ENCODE data around the gene CT47A1. TPM values are rescaled to one million over a fixed set of nuclear protein-coding genes. Genes with fewer than 3 reads are reported as not detected.
"Not testable (repeated sequence)": the region's sequence is repeated elsewhere in the genome, so short reads cannot be mapped to it uniquely, and the experiment has no call there.

The CT47A1 gene
- not detected in 2 replicates for total RNA-seq (2014; rRNA removed; shearing (Covaris generic))

GRCh38 chrX:120985660-120986059, at the start of gene CT47A1:
Gene CT47A1 (minus strand): TSS chrX:120985760. CDS start chrX:120985529, 231 bp downstream.
- not testable (repeated sequence) for H3K4me3 ChIP-seq (ENCODE audit: insufficient read depth, low read depth, low read length)

GRCh38 chrX:121032531-121032930, 47.0 kb upstream of the CT47A1 start:
- no peaks in the 10 kb centered on the region for H3K27me3 ChIP-seq (ENCODE audit: control insufficient read depth, insufficient read depth, low read length)
- no peaks in the 10 kb centered on the region for H3K36me3 ChIP-seq (replicated peaks; ENCODE audit: control insufficient read depth, insufficient read depth, low read length)
- no peak for DNase-seq
- H3K4me3 ChIP-seq (ENCODE audit: insufficient read depth, low read depth, low read length): no peak overlapping the region

More at GRCh38 chrX:120985660-120986059, at the start of gene CT47A1:
- H3K36me3 ChIP-seq (replicated peaks; ENCODE audit: control insufficient read depth, insufficient read depth, low read length); DNase-seq; H3K27me3 ChIP-seq (ENCODE audit: control insufficient read depth, insufficient read depth, low read length): not testable (repeated sequence)

- H3K36me3 ChIP-seq (replicated peaks; ENCODE audit: control insufficient read depth, insufficient read depth, low read length): no peaks in the 10 kb centered on the region
- H3K27me3 ChIP-seq (ENCODE audit: control insufficient read depth, insufficient read depth, low read length): no peaks in the 10 kb centered on the region
- no peak for DNase-seq
- H3K4me3 ChIP-seq (ENCODE audit: insufficient read depth, low read depth, low read length): no peak overlapping the region
Observed at GRCh38 chrX:121030083-121030482, 44.5 kb upstream of the CT47A1 start.

- no peak for DNase-seq
- Histone ChIP-seq H3K36me3 (replicated peaks; ENCODE audit: control insufficient read depth, insufficient read depth, low read length) (no peaks in the 10 kb centered on the region), H3K27me3 (ENCODE audit: control insufficient read depth, insufficient read depth, low read length) (no peaks in the 10 kb centered on the region), H3K4me3 (ENCODE audit: insufficient read depth, low read depth, low read length) (no peak overlapping the region)
Observed at GRCh38 chrX:121028419-121028818, 42.9 kb upstream of the CT47A1 start.

GRCh38 chrX:121014826-121015225, 29.3 kb upstream of the CT47A1 start:
- no peaks in the 10 kb centered on the region for H3K36me3 ChIP-seq (replicated peaks; ENCODE audit: control insufficient read depth, insufficient read depth, low read length)
- H3K4me3 ChIP-seq (ENCODE audit: insufficient read depth, low read depth, low read length): no peak overlapping the region
- H3K27me3 ChIP-seq (ENCODE audit: control insufficient read depth, insufficient read depth, low read length): no peaks in the 10 kb centered on the region
- no peak for DNase-seq

- Histone ChIP-seq H3K4me3 (ENCODE audit: insufficient read depth, low read depth, low read length) (no peak overlapping the region), H3K27me3 (ENCODE audit: control insufficient read depth, insufficient read depth, low read length) (no peaks in the 10 kb centered on the region), H3K36me3 (replicated peaks; ENCODE audit: control insufficient read depth, insufficient read depth, low read length) (no peaks in the 10 kb centered on the region)
- no peak for DNase-seq
Observed at GRCh38 chrX:121013897-121014455, 28.4 kb upstream of the CT47A1 start.

- Histone ChIP-seq H3K4me3 (ENCODE audit: insufficient read depth, low read depth, low read length) (no peak overlapping the region), H3K27me3 (ENCODE audit: control insufficient read depth, insufficient read depth, low read length) (no peaks in the 10 kb centered on the region), H3K36me3 (replicated peaks; ENCODE audit: control insufficient read depth, insufficient read depth, low read length) (no peaks in the 10 kb centered on the region)
- DNase-seq: no peak
Observed at GRCh38 chrX:121011254-121011653, 25.7 kb upstream of the CT47A1 start.

- no peak for DNase-seq
- Histone ChIP-seq H3K4me3 (ENCODE audit: insufficient read depth, low read depth, low read length) (no peak overlapping the region), H3K36me3 (replicated peaks; ENCODE audit: control insufficient read depth, insufficient read depth, low read length) (no peaks in the 10 kb centered on the region), H3K27me3 (ENCODE audit: control insufficient read depth, insufficient read depth, low read length) (no peaks in the 10 kb centered on the region)
Observed at GRCh38 chrX:121010218-121010617, 24.7 kb upstream of the CT47A1 start.

- Histone ChIP-seq H3K4me3 (ENCODE audit: insufficient read depth, low read depth, low read length) (no peak overlapping the region), H3K36me3 (replicated peaks; ENCODE audit: control insufficient read depth, insufficient read depth, low read length) (no peaks in the 10 kb centered on the region), H3K27me3 (ENCODE audit: control insufficient read depth, insufficient read depth, low read length) (no peaks in the 10 kb centered on the region)
- DNase-seq: no peak
Observed at GRCh38 chrX:121009764-121010163, 24.2 kb upstream of the CT47A1 start.

- DNase-seq: no peak
- Histone ChIP-seq H3K36me3 (replicated peaks; ENCODE audit: control insufficient read depth, insufficient read depth, low read length) (no peaks in the 10 kb centered on the region), H3K27me3 (ENCODE audit: control insufficient read depth, insufficient read depth, low read length) (no peaks in the 10 kb centered on the region), H3K4me3 (ENCODE audit: insufficient read depth, low read depth, low read length) (no peak overlapping the region)
Observed at GRCh38 chrX:121008920-121009319, 23.4 kb upstream of the CT47A1 start.

- DNase-seq: peak; percentile 23
- Histone ChIP-seq H3K4me3 (ENCODE audit: insufficient read depth, low read depth, low read length) (no peak overlapping the region), H3K27me3 (ENCODE audit: control insufficient read depth, insufficient read depth, low read length) (no peaks in the 10 kb centered on the region), H3K36me3 (replicated peaks; ENCODE audit: control insufficient read depth, insufficient read depth, low read length) (no peaks in the 10 kb centered on the region)
Observed at GRCh38 chrX:121000589-121000988, 15.0 kb upstream of the CT47A1 start.

- no peaks in the 10 kb centered on the region for H3K27me3 ChIP-seq (ENCODE audit: control insufficient read depth, insufficient read depth, low read length)
- DNase-seq: no peak
- H3K36me3 ChIP-seq (replicated peaks; ENCODE audit: control insufficient read depth, insufficient read depth, low read length): no peaks in the 10 kb centered on the region
- H3K4me3 ChIP-seq (ENCODE audit: insufficient read depth, low read depth, low read length): no peak overlapping the region
Observed at GRCh38 chrX:120999413-120999812, 13.9 kb upstream of the CT47A1 start.

- not testable (repeated sequence) for DNase-seq; H3K4me3 ChIP-seq (ENCODE audit: insufficient read depth, low read depth, low read length); H3K36me3 ChIP-seq (replicated peaks; ENCODE audit: control insufficient read depth, insufficient read depth, low read length); H3K27me3 ChIP-seq (ENCODE audit: control insufficient read depth, insufficient read depth, low read length)
Observed at GRCh38 chrX:120956500-120956899, 29.1 kb downstream of the CT47A1 start, which contains the start of gene CT47A7. Gene CT47A7 (minus strand): TSS chrX:120956600. CDS start chrX:120956345, 255 bp downstream.

Data from H7 (cell line).